ENCODE results near the gene C21orf58. TPM values are rescaled to one million over a fixed set of nuclear protein-coding genes. Genes with fewer than 3 reads are reported as not detected.

C21orf58 gene
- total RNA-seq, 1 experiment from 2014 or later, result 12.7 TPM

- ChIA-PET CTCF (no interaction called here), POLR2A (no interaction called here)
- TF ChIP-seq, protein P1, sequence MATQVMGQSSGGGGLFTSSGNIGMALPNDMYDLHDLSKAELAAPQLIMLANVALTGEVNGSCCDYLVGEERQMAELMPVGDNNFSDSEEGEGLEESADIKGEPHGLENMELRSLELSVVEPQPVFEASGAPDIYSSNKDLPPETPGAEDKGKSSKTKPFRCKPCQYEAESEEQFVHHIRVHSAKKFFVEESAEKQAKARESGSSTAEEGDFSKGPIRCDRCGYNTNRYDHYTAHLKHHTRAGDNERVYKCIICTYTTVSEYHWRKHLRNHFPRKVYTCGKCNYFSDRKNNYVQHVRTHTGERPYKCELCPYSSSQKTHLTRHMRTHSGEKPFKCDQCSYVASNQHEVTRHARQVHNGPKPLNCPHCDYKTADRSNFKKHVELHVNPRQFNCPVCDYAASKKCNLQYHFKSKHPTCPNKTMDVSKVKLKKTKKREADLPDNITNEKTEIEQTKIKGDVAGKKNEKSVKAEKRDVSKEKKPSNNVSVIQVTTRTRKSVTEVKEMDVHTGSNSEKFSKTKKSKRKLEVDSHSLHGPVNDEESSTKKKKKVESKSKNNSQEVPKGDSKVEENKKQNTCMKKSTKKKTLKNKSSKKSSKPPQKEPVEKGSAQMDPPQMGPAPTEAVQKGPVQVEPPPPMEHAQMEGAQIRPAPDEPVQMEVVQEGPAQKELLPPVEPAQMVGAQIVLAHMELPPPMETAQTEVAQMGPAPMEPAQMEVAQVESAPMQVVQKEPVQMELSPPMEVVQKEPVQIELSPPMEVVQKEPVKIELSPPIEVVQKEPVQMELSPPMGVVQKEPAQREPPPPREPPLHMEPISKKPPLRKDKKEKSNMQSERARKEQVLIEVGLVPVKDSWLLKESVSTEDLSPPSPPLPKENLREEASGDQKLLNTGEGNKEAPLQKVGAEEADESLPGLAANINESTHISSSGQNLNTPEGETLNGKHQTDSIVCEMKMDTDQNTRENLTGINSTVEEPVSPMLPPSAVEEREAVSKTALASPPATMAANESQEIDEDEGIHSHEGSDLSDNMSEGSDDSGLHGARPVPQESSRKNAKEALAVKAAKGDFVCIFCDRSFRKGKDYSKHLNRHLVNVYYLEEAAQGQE (IDR thresholded peaks at IDR 0.05; ENCODE audit: insufficient read depth in 1 of 2, low read depth in 2 of 2, low read length in 1 of 2), result no peak
- no peak overlapping the region for H3K27ac ChIP-seq (ENCODE audit: low read length)
- H3K27me3 ChIP-seq (ENCODE audit: control insufficient read depth, insufficient read depth, low read length), result no peaks in the 10 kb centered on the region
- in situ Hi-C loops (cut with HindIII; ENCODE audit: low pct_unique_long_range_greater_than_20kb, low sequenced_read_pairs), result no loop called here
- H3K4me1 ChIP-seq (ENCODE audit: control insufficient read depth, insufficient read depth, low read length), result peaks cover 5% of the 10 kb centered on the region
- BruUV-seq (replicated peaks), result no TSS peak
- H3K36me3 ChIP-seq (ENCODE audit: control insufficient read depth, insufficient read depth, low read length), result peaks cover 3% of the 10 kb centered on the region
- no peaks in the 10 kb centered on the region for H3K9me3 ChIP-seq (ENCODE audit: control insufficient read depth, insufficient read depth, low read depth, low read length)
- intact Hi-C loops (cut with micrococcal nuclease; ENCODE audit: unreplicated experiment), result no loop called here
- ATAC-seq, result no peak
- H3K4me3 ChIP-seq (ENCODE audit: low read depth in 2 of 2, low read length in 2 of 2), result no peak overlapping the region
- DNase-seq (ENCODE audit: low read depth, low spot score), result no peak
Observed at GRCh38 chr21:46264046-46264689, 59.5 kb downstream of the C21orf58 start.

GRCh38 chr21:46256501-46256994 is 67.1 kb downstream of the C21orf58 start:
- in situ Hi-C loops (cut with HindIII; ENCODE audit: low pct_unique_long_range_greater_than_20kb, low sequenced_read_pairs) (no loop called here), intact Hi-C loops (cut with micrococcal nuclease; ENCODE audit: unreplicated experiment) (no loop called here)
- no peaks in the 10 kb centered on the region for H3K9me3 ChIP-seq (ENCODE audit: control insufficient read depth, insufficient read depth, low read depth, low read length)
- peaks cover 13% of the 10 kb centered on the region for H3K36me3 ChIP-seq (ENCODE audit: control insufficient read depth, insufficient read depth, low read length)
- TF ChIP-seq, protein P1 (IDR thresholded peaks at IDR 0.05; ENCODE audit: insufficient read depth in 1 of 2, low read depth in 2 of 2, low read length in 1 of 2), result no peak
- TF ChIP-seq SIN3A (IDR thresholded peaks at IDR 0.05; ENCODE audit: borderline replicate concordance, insufficient read depth, low read depth, low read length), result no peak
- TF ChIP-seq POLR2AphosphoS5 (IDR thresholded peaks at IDR 0.05; ENCODE audit: low read depth, low read length), result no peak
- TF ChIP-seq, protein P2, sequence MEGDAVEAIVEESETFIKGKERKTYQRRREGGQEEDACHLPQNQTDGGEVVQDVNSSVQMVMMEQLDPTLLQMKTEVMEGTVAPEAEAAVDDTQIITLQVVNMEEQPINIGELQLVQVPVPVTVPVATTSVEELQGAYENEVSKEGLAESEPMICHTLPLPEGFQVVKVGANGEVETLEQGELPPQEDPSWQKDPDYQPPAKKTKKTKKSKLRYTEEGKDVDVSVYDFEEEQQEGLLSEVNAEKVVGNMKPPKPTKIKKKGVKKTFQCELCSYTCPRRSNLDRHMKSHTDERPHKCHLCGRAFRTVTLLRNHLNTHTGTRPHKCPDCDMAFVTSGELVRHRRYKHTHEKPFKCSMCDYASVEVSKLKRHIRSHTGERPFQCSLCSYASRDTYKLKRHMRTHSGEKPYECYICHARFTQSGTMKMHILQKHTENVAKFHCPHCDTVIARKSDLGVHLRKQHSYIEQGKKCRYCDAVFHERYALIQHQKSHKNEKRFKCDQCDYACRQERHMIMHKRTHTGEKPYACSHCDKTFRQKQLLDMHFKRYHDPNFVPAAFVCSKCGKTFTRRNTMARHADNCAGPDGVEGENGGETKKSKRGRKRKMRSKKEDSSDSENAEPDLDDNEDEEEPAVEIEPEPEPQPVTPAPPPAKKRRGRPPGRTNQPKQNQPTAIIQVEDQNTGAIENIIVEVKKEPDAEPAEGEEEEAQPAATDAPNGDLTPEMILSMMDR (IDR thresholded peaks at IDR 0.05), result no peak
- TF ChIP-seq TCF7L2 (IDR thresholded peaks at IDR 0.05; ENCODE audit: low read depth, low read length), result no peak
- no peak overlapping the region for H3K4me3 ChIP-seq (ENCODE audit: low read depth in 2 of 2, low read length in 2 of 2)
- no peak overlapping the region for H3K27ac ChIP-seq (ENCODE audit: low read length)
- ATAC-seq, result no peak
- CTCF ChIA-PET, result no interaction called here
- no peaks in the 10 kb centered on the region for H3K27me3 ChIP-seq (ENCODE audit: control insufficient read depth, insufficient read depth, low read length)
- DNase-seq (ENCODE audit: low read depth, low spot score), result no peak
- BruUV-seq (replicated peaks), result no TSS peak
- POLR2A ChIA-PET, result no interaction called here
- no peaks in the 10 kb centered on the region for H3K4me1 ChIP-seq (ENCODE audit: control insufficient read depth, insufficient read depth, low read length)

Data from Panc1 (cell line).